GM21619 (cell line): ENCODE measurements around the gene MFN2.
A peak's percentile ranks its signal among the peaks of the same experiment; 100 is the strongest.
"Not testable (repeated sequence)": the region's sequence is repeated elsewhere in the genome, so short reads cannot be mapped to it uniquely, and the experiment has no call there.

Experiments
- ATAC-seq: cut with Tn5 transposase; IDR thresholded peaks from one replicate; pipeline ENCODE4 v1.9.1; 2021; ENCODE audit not compliant: unreplicated experiment

The MFN2 gene

DNA sequence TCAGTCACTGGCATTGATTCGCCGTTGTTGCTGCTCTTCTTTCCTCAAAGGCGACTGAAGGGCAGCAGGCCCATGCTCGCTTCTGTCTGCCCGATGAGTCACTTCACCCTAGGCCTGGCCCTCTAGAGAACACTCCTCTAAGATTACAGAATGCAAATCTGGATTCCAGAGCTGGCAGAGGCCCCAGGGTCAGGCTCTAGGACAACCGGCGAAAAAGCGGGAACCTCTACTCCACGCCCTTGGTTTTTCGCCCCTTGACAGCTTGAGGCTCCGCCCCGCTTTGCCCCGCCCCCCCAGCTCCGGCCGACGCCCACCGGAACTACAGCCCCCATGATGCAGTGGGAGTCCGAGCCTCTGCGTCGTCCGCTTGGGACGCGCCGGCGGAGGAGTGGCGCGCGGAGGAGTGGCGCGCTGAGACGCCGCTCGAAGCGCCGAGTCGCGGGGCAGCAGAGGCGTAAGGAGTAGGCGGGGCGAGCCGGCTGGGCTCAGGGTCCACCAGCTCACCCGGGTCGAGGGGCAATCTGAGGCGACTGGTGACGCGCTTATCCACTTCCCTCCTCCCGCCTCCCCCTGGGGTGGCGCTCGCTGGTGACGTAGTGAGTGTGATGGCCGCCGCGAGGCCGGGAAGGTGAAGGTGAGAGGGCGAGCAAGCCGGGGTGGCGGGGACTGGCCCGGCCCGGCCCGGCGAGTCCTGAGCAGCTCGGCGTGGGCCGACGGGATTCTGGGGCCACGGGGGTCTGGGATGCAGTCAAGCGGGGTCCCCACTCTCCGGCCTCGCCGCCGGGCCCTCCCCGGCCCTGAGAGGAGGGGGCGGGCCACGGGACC lies at the start of gene MFN2:
Gene MFN2 (plus strand): TSS at position 594 of the 825 bp plus-strand sequence. CDS start 8,725 bp downstream, outside the sequence.
- ATAC-seq, result peak; percentile 88

DNA sequence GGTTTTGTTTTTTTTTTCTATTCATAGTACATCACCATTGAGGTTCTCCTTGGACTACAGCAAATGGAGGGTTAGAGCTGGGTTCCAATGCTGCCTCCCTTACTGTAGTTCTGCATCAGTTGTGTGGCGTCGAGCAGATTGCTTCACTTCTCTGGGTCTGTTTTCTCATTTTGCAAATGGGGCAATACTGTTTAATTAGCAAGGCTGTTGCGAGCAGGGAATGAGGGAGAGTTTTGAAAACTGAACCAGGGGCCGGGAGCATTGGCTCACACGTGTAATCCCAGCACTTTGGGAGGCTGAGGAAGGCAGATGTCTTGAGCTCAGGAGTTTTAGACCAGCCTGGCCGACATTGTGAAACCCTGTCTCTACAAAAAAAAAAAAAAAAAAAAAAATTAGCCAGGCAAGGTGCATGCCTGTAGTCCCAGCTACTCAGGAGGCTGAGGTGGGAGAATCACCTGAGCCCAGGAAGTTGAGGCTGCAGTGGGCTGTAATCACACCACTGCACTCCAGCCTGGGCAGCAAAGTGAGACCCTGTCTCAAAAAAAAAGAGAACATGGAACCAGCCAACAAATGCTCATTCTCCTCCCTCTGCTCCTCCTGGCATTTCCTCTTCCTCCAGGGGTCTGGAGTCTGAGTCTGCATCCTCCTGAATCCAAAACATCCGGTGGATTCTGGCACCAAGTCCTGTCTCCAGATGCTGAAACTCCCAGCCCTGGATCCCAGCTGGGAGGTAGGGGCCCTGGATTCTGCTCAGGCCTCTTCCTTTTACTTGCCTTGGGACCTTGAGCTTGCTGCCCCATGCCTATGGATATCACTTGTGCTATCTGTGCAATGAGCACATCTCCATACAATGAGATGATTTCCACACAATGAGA lies 49.4 kb upstream of the MFN2 start:
- ATAC-seq, result no peak

DNA sequence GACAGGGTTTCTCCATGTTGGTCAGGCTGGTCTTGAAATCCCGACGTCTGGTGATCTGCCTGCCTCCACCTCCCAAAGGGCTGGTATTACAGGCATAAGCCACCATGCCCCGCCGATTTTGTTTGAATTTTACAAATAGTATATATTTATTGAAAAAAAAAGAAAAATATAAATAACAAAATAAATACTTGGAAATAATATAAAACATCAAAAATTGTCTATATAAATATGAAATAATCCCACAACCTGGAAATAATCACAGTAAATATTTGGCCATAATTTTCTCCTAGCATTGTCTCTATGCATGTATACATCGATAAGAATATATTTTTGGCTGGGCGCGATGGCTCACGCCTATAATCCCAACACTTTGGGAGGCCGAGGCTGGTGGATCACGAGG lies 48.4 kb upstream of the MFN2 start:
- no peak for ATAC-seq

DNA sequence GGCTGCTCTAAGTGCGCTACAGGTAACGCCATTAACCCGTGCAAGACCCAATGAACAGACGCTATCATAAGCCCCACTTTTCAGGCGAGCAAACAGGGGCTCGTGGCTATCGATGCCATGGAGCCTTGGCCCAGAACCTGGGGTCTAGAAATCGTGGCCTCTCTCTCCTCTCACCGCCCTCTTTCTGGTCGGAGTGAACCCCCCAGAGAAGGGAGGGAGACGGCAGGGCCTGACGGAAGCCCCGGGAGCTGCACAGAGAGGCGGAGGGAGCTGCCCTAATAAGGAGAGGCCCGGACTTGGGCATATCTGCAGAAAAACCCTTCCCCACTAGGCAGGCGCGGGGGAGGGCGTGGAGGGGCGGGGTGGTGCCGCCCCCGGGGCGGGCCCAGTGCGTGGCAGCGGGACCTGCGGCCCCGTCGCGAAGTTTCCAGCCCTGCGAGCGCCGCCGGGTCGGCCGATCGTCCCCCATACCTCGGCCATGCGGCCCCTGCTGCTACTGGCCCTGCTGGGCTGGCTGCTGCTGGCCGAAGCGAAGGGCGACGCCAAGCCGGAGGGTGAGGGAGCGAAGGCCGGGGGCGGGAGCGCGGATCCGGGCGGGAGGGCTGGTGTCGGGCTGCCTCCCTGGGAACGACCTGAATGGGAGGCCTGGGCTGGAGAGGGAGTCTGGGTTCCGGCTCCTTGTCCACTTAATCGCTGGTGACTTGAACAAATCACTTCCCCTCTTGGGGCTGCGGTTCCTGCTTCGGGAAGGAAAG lies 45.8 kb upstream of the MFN2 start, which contains the start of gene PLOD1:
Gene PLOD1 (plus strand): TSS at position 416 of the 755 bp plus-strand sequence. CDS start 63 bp downstream, at position 479.
- ATAC-seq, result peak; percentile 91

DNA sequence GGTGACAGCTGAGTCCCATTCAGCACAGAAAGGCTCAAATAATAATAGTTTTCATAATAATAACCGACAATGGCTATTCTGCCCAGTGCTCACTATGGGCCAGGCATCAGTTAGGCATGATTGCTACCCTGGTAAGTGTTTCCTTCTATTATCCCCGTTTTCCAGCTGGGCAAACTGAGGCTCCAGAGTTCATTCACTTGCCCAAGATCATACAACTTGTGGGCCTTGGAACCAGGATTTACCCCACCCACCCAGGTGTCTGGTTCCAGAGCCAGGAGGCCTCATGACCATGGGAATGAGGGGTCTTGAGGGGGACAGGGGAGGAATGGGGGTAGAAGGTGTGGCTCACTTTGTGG lies 45.2 kb upstream of the MFN2 start:
- ATAC-seq, result no peak

DNA sequence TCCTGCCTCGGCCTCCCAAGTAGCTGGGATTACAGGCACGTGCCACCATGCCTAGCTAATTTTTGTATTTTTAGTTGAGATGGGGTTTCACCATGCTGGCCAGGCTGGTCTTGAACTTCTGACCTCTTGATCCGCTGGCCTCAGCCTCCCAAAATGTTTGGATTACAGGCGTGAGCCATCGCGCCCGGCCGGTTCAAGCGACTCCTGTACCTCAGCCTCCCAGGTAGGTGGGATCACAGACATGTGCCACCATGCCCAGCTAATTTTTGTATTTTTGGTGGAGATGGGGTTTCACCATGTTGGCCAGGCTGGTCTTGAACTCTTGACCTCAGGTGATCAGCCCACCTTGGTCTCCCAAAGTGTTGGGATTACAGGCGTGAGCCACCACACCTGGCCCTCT lies 44.5 kb upstream of the MFN2 start:
- not testable (repeated sequence) for ATAC-seq

DNA sequence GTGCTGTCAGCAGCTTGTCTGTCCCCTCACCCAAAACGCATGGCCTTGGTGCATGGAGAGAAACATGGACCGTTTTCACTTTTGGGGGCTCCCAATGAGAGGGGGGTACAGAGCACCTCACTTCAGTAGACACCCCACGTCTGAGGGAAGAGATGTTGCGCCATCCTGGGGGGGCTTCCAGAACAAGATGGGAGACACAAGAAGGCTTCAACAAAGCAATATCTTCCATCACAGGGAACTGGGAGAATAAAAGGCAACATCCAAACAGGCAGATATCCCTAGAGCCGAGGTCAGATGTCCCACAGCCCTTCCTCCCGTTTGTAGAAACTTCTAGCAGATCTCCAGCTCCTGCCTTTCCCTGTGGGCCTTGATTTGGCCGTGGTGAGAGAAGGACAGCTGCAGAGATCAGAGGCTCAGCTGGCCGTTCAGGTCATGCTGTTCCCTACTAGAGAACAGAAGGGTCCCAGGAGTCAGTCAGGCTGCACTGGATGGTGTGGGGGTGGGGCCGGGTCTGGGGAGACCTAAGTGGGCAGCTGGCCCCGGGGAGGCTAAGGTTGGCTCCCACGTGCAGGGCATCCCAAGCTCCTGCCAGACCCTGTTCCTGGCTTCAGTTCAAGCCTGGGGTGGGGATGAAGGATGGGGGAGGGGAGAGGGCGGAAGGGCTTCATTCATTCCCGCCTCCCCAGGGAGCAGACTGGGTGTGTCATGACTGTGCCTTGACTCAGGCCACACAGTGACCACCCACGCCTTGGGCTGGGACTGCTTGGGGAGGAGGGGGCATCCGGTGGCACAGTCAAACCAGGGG lies 41.3 kb upstream of the MFN2 start:
- ATAC-seq, result no peak

DNA sequence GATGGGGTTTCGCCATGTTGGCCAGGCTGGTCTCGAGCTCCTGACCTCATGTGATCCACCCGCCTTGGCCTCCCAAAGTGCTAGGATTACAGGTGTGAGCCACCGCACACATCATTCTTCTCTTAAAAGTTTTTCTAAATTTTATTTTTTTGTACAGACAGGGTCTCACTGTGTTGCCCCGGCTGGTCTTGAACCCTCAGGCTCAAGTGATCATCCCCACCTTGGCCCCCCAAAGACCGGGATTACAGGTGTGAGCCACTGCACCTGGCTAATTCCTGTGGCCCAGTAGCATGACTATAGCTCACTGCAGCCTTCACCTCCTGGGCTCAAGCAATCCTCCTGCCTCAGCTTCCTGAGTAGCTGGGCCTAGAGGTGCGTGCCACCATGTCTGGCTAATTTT lies 40.5 kb upstream of the MFN2 start:
- ATAC-seq, result not testable (repeated sequence)

DNA sequence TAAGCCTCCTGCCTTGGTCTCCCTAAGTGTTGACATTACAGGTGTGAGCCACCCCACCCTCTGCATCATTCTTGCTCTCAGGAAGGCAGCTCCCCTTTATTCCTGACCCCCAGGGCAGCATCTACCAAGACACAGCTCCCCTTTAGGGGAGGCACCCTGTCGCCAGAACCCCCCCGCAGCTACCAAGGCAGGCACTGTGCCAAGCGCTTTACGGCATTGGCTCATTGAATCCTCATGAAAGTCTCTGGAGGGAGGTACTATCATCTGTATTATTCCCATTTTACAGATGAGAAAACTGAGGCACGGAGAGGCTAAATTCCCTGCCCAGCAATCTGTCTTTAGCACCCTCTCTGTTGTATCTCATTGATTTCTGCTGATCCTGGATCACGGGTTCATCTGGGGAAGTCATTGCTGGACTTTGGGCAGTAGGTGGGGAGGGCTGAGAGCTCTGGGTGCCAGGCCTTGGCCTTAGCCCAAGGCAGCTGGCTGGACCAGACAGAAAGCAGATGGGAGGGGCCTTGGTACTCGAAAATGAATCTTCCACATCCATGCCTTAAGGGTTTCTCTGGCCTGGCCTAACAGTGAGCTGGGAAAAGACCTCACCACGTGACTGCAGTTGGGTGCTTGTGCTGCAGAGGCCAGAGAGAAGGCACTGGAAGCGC lies 39.9 kb upstream of the MFN2 start:
- ATAC-seq, result no peak

DNA sequence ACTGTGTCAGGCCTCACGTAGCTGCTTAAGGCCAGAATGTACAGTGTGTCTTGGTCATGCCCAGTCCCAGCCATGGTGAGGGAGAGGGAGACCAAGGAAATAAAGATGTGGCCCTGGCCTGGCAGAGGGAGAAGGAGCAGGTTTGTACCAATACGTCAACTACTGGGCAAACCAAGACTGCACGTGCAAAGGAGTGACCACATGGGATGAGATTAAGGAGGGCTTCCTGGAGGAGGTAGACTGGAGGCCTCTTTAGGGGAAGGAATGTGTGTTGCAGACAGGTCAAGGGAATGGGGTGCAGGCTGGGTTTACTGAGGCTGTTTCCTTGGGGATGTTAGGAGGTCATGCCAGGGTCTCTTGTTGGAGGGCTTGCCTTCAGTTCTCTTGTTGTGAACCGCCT lies 38.0 kb upstream of the MFN2 start:
- no peak for ATAC-seq

DNA sequence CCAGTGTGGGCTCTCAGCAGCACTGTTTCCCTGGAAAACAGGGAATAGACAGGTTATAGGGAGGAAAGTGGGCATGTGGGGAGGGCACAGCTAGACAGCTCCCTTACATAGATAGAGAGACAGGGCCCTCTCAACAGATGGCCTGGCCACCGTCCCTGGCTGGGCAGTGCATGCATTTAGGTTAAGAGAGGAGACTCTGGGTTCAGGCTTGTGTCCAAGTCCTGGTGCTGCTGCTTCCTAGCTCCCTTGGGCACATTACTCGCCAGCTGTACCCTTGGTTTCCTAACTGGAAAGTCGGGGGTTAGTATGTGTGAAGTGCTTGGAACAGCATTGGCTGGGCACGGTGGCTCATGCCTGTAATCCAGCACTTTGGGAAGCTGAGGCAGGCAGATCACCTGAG lies 36.6 kb upstream of the MFN2 start:
- no peak for ATAC-seq

DNA sequence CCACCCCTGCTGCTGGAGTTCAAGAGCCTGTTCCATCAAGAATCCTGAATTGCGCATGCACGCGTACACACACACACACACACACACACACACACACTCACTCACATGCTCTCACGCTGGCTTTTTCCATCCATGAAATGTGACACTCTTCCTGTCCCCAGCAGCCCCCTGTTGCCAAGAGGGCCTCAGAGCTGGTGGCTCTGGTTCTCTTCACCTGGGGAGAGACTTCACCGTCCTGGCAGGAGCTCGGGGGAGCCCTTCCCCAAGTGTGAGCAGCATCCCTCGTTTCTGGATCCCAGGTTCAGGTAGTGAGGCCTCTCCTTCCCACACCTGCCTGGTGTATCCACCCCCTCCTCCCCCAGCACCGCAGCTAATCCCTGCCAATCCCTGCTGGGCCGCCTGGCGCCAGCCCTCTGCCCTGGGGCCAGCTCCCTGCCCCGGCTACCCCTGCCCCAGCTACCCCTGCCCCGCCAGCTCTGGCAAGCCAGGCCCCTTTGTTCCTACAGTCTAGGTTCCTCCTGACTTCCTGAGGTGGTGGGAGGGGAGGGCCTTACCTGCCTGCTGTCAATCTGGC lies 35.8 kb upstream of the MFN2 start:
- ATAC-seq, result no peak

DNA sequence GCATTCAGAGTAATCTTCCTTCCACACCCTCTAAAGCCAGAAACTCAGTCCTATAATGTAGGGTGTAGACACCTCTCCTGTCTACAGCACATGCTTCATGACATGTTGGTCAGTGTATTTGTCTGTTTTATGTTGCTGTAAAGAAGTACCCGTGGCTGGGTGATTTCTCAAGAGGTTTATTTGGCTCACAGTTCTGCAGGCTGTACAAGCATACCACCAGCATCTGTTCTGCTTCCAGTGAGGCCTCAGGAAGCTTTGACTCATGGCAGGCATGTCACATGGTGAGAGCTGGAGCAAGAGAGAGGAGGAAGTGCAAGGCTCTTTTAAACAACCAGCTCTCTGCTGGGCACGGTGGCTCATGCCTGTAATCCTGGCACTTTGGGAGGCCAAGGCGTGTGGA lies 33.6 kb upstream of the MFN2 start:
- no peak for ATAC-seq

DNA sequence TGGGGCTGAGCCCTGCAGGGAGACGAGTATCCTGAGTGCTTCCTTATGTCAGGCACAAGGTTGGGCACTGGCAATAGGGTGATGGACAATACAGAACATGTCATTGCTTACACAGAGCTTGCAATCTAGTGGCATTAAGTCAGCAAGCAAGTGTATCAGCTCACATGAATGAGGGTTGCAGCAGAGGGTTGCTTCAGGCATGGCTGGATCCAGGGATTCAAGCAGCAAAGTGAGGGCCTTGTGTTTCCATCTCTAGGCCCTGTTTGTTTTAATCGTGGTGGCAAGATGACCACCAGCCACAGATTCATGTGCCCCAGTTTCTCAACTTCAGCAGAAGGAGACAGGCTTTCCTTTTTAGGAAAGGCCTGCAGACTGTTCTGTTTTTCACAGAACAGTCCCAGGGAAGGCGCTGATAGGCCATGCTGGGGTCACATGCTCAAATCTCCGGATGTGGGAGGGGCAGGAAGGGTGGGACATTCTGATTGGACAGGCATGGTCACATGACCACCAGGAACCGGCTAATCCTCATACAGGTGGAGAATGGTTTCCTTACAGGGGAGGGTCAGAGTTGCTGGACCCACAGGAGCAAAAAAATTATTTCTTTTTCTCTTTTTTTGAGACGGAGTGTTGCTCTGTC lies 31.3 kb upstream of the MFN2 start:
- no peak for ATAC-seq

DNA sequence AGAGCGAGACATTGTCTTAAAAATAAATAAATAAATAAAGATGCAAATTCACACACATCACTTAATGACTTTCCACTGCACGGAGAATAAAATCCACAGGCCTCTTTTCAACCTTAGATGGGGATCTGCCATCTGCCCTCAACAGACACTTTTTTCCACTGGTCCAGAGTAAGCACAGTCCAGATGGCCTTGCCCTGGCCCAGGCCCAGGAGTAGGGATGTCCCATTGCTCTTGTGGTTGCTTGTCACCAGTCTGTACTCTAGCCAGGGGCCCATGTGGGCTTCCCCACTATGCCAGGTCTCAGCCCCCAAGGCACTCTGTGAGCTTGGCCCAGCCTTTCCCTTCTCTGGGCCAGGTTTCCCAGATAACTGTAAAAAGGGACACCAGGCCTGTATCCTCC lies 28.3 kb upstream of the MFN2 start:
- ATAC-seq, result no peak

DNA sequence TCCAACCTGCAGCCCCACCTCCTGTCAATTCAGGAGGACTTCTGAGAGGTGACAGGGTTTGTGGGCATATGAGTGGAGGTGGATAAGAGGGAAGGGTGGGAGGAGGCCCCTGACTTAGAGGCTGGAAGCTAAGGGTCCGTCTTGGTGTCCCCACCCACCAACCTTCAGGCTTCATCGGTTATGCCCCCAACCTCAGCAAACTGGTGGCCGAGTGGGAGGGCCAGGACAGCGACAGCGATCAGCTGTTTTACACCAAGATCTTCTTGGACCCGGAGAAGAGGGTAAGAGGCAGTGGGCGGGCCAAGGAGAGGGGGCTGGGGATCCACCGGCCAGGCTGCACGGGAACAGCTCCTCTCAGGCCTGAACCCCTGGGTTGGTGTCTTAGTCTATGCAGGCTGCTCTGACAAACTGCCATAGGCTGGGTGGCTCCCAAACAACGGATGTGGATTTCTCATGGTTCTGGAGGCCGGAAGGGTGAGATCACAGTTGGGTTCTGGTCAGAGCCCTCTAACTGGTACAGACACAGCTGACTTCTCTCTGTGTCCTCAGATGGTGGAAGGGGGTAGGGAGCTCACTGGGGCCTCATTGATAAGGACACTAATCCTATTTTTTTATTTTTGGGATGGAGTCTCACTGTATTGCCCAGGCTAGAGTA lies 27.7 kb upstream of the MFN2 start:
- no peak for ATAC-seq

DNA sequence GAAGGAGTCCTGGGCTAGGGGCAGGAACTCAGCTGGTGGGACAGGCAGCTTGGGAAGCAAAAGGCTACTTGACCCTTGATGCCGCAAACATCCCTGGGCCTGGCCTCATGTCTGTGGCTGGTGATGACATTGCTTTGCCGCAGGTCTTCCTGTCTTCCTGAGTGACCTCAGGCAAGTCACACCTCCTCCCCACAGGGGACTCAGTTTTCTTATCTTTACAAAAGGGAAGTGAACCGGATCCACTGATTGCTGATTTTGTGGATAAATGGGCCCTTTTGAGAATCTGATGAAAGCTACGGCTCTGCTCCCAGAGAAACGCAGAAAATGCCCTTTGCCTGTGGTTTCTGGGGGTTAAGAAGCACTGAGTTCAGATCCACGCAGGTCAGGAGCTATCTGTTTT lies 25.0 kb upstream of the MFN2 start:
- no peak for ATAC-seq

DNA sequence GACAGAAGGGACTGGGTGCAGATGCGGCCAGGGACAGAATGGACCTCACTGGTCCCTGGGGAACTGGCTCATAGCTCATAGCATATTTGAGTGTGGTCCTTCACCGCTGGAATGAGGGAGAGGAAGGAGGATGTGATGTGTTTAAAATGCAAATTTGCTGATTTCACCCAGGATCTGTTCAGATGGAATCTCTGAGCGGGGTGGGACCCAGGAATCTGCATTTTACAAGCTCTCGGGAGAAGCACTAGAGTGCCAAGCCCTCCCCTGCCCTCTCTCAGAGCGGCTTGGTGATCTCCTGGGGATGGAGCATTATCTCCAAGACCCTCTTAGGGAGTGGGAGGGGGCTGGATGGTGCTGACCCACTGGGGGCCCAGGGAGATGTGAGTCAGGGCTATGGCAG lies 22.8 kb upstream of the MFN2 start:
- no peak for ATAC-seq

DNA sequence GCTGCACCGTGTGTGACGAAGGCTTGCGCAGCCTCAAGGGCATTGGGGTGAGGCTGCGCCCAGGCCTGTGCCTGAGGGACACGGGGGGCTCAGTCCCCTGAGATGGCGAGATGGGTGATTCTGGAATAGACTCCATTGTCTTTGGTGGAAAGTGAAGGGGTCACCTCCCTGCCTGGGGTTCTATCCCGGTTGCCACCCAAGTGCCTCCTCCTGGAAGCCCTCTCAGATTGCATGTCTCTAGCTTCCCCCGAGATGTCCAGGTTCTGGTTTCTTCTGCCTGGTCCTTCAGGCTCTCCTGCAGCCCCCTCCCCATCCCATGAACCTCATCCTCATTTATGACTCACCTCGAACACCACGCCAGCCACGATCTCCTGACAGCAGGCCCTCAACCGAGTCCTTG lies 22.3 kb upstream of the MFN2 start:
- ATAC-seq, result no peak
